Liver (tissue), 9 donors: ENCODE measurements around the gene LDLR. TPM values are rescaled to one million over a fixed set of nuclear protein-coding genes. Genes with fewer than 3 reads are reported as not detected.

Experiments used
- DNase-seq: peaks from one replicate; pipeline ENCODE4 v3.0.0-alpha.2; 2017; ENCODE audit warnings: low spot score
- H3K27ac ChIP-seq, 2 donors: one replicate each; pipeline ENCODE4 v1.7.0; 2013; ENCODE audit warnings: inconsistent platforms in 2 of 2, low read length in 2 of 2, control low read depth in 1 of 2, low read depth in 1 of 2, mild to moderate bottlenecking in 1 of 2
- H3K27me3 ChIP-seq, 4 donors: one replicate each; pipeline versions ENCODE4 v1.6.1 to v1.7.0; 2013; ENCODE audit warnings: low read length in 3 of 4, inconsistent platforms in 1 of 4, mild to moderate bottlenecking in 1 of 4, moderate library complexity in 1 of 4; ENCODE audit not compliant: control insufficient read depth in 4 of 4, insufficient read depth in 4 of 4
- H3K36me3 ChIP-seq, 4 donors: one replicate each; pipeline versions ENCODE4 v1.6.1 to v1.7.0; 2013; ENCODE audit warnings: low read length in 3 of 4, mild to moderate bottlenecking in 3 of 4, low read depth in 1 of 4, moderate library complexity in 1 of 4; ENCODE audit not compliant: control insufficient read depth in 4 of 4, insufficient read depth in 3 of 4
- H3K4me1 ChIP-seq, 4 donors: one replicate each; pipeline versions ENCODE4 v1.6.1 to v1.7.0; 2013; ENCODE audit warnings: low read length in 3 of 4, mild to moderate bottlenecking in 3 of 4, moderate library complexity in 1 of 4; ENCODE audit not compliant: control insufficient read depth in 4 of 4, insufficient read depth in 4 of 4
- H3K4me3 ChIP-seq, 3 donors: one replicate each; pipeline versions ENCODE4 v1.6.1 to v1.7.0; 2013; ENCODE audit warnings: low read length in 3 of 3, control low read depth in 1 of 3, low read depth in 1 of 3, mild to moderate bottlenecking in 1 of 3
- H3K9ac ChIP-seq, 2 donors: one replicate each; pipeline ENCODE4 v1.7.0; 2013; ENCODE audit warnings: low read length in 2 of 2, mild to moderate bottlenecking in 2 of 2, moderate library complexity in 2 of 2, control low read depth in 1 of 2, low read depth in 1 of 2
- H3K9me3 ChIP-seq, 4 donors: one replicate each; pipeline versions ENCODE4 v1.6.1 to v1.7.0; 2013; ENCODE audit warnings: low read length in 3 of 4; ENCODE audit not compliant: control insufficient read depth in 4 of 4
- ATF3 ChIP-seq: IDR thresholded peaks from 2 replicates; pipeline ENCODE4 v1.6.1; 2016; ENCODE audit warnings: antibody characterized with exemption
- CTCF ChIP-seq: fragments of 150-350 bp; IDR thresholded peaks from 2 replicates; pipeline ENCODE4 v1.5.1; 2017; ENCODE audit warnings: improper control_type of control experiment, low read depth, low read length; ENCODE audit not compliant: missing input control
- EGR1 ChIP-seq, 2 donors: IDR thresholded peaks; 2 replicates each; pipeline ENCODE4 v1.6.1; 2016 to 2018; ENCODE audit warnings: antibody characterized with exemption in 2 of 2, low read depth in 2 of 2
- FOXA1 ChIP-seq: IDR thresholded peaks from 2 replicates; pipeline ENCODE4 v1.6.1; 2016; ENCODE audit warnings: antibody characterized with exemption
- FOXA2 ChIP-seq: IDR thresholded peaks from 2 replicates; pipeline ENCODE4 v1.6.1; 2016; ENCODE audit warnings: antibody characterized with exemption
- GABPA ChIP-seq, 2 donors: IDR thresholded peaks in 1 of 2; conservative IDR thresholded peaks in 1 of 2; 2 replicates each; pipeline ENCODE4 v1.6.1; 2016; ENCODE audit warnings: antibody characterized with exemption in 2 of 2, mild to moderate bottlenecking in 1 of 2, moderate library complexity in 1 of 2
- HNF4A ChIP-seq, 2 donors: conservative IDR thresholded peaks; 2 replicates each; pipeline ENCODE4 v1.6.1; 2016; ENCODE audit warnings: antibody characterized with exemption in 2 of 2, mild to moderate bottlenecking in 2 of 2
- HNF4G ChIP-seq: IDR thresholded peaks from 2 replicates; pipeline ENCODE4 v1.6.1; 2016; ENCODE audit warnings: antibody characterized with exemption
- JUND ChIP-seq, 2 donors: IDR thresholded peaks; 2 replicates each; pipeline ENCODE4 v1.6.1; 2016; ENCODE audit warnings: antibody characterized with exemption in 2 of 2
- MAX ChIP-seq: IDR thresholded peaks from 2 replicates; pipeline ENCODE4 v1.6.1; 2016; ENCODE audit warnings: antibody characterized with exemption
- NR2F2 ChIP-seq: IDR thresholded peaks from 2 replicates; pipeline ENCODE4 v1.6.1; 2016; ENCODE audit warnings: antibody characterized with exemption
- RAD21 ChIP-seq, 2 donors: IDR thresholded peaks; 2 replicates each; pipeline ENCODE4 v1.6.1; 2016; ENCODE audit warnings: antibody characterized with exemption in 2 of 2, mild to moderate bottlenecking in 2 of 2
- REST ChIP-seq: IDR thresholded peaks from 2 replicates; pipeline ENCODE4 v1.6.1; 2016; ENCODE audit warnings: antibody characterized with exemption, mild to moderate bottlenecking
- RXRA ChIP-seq, 2 donors: IDR thresholded peaks; 2 replicates each; pipeline ENCODE4 v1.6.1; 2017 to 2018; ENCODE audit warnings: antibody characterized with exemption in 2 of 2, mild to moderate bottlenecking in 1 of 2
- SP1 ChIP-seq: IDR thresholded peaks from 2 replicates; pipeline ENCODE4 v1.6.1; 2018; ENCODE audit warnings: antibody characterized with exemption, mild to moderate bottlenecking
- TAF1 ChIP-seq: conservative IDR thresholded peaks from 2 replicates; pipeline ENCODE4 v1.6.1; 2016; ENCODE audit warnings: antibody characterized with exemption, mild to moderate bottlenecking
- YY1 ChIP-seq: IDR thresholded peaks from 2 replicates; pipeline ENCODE4 v1.6.1; 2016; ENCODE audit warnings: antibody characterized with exemption, mild to moderate bottlenecking
- WGBS: extraction: QIAGEN DNeasy Blood & Tissue Kit; methylation state at CpG from one replicate; pipeline ENCODE4 v1.1.7; 2013; 5-methylcytosine and 5-hydroxymethylcytosine counted together
- polyA plus RNA-seq, 2 donors: library from polyadenylated mRNA; stranded (reverse) in 1 of 2; unstranded in 1 of 2; fragments of 200-250 nt in 1 of 2; fragments of >200 nt in 1 of 2; fragmentation: Nextera tagmentation in 1 of 2; extraction: Ambion mirVana in 1 of 2; gene quantifications; one replicate each; pipeline versions ENCODE4 v1.2.1 to v1.2.3, GENCODE V29; 2013 to 2015
- total RNA-seq, 2 donors: library from RNA; depleted of rRNA; stranded (reverse); fragments of >200 nt; gene quantifications; one replicate each; pipeline ENCODE4 v1.2.3, GENCODE V29; 2014
- TF ChIP-seq, protein P1 (sequence below): IDR thresholded peaks from 2 replicates; pipeline ENCODE4 v1.6.1; 2016; ENCODE audit warnings: antibody characterized with exemption
- donor health status: healthy.
- donor health status: healthy.
- donor health status: healthy.
- donor health status: healthy.
- donor health status: healthy.

The LDLR gene
- total and polyA plus RNA-seq, 4 donors, result 17.3 to 141 (median 63.9) TPM

GRCh38 chr19:11176466-11177193 is 87.4 kb downstream of the LDLR start:
- H3K9ac ChIP-seq, result no peak overlapping the region
- H3K4me1 ChIP-seq, result peaks cover 3 to 10% (median 7%) of the 10 kb centered on the region in 4 donors
- H3K4me3 ChIP-seq, result no peak overlapping the region
- H3K27ac ChIP-seq, result no peak overlapping the region
- H3K27me3 ChIP-seq, result no peaks in the 10 kb centered on the region
- no peak for TF ChIP-seq NR2F2
- TF ChIP-seq CTCF, result no peak
- no peak for TF ChIP-seq JUND (IDR thresholded peaks at IDR 0.05)
- TF ChIP-seq MAX, result no peak
- TF ChIP-seq FOXA1, result no peak
- TF ChIP-seq EGR1 (IDR thresholded peaks at IDR 0.05; ENCODE audit: low read depth in 2 of 2), result no peak
- no peak for TF ChIP-seq YY1
- no peak for TF ChIP-seq SP1
- TF ChIP-seq RXRA (IDR thresholded peaks at IDR 0.05), result no peak
- no peak for TF ChIP-seq TAF1
- TF ChIP-seq HNF4A (conservative IDR thresholded peaks at IDR 0.05), result no peak
- TF ChIP-seq FOXA2, result no peak
- no peak for TF ChIP-seq ATF3
- TF ChIP-seq, protein P1, sequence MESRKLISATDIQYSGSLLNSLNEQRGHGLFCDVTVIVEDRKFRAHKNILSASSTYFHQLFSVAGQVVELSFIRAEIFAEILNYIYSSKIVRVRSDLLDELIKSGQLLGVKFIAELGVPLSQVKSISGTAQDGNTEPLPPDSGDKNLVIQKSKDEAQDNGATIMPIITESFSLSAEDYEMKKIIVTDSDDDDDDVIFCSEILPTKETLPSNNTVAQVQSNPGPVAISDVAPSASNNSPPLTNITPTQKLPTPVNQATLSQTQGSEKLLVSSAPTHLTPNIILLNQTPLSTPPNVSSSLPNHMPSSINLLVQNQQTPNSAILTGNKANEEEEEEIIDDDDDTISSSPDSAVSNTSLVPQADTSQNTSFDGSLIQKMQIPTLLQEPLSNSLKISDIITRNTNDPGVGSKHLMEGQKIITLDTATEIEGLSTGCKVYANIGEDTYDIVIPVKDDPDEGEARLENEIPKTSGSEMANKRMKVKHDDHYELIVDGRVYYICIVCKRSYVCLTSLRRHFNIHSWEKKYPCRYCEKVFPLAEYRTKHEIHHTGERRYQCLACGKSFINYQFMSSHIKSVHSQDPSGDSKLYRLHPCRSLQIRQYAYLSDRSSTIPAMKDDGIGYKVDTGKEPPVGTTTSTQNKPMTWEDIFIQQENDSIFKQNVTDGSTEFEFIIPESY, result no peak
- no peak for TF ChIP-seq HNF4G
- TF ChIP-seq RAD21 (IDR thresholded peaks at IDR 0.05), result no peak
- no peak for TF ChIP-seq GABPA (IDR thresholded peaks at IDR 0.05 in 1 of 2, conservative IDR thresholded peaks at IDR 0.05 in 1 of 2)
- TF ChIP-seq REST, result no peak
- H3K36me3 ChIP-seq, result peaks cover 4 to 42% (median 15%) of the 10 kb centered on the region in 4 donors
- H3K9me3 ChIP-seq, result no peaks in the 10 kb centered on the region
- 94% methylated on average over 18 of the region's 18 CpGs for WGBS
- DNase-seq, result no peak
